Amygdala (tissue), 56 donors: ENCODE measurements around the gene SNX10.

ENCODE experiments used
- DNase-seq, 56 donors: peaks; one replicate each; lab custom pipeline; 2025; lab: John Stamatoyannopoulos, UW

The SNX10 gene

GRCh38 chr7:26295586-26295985 is 3.9 kb downstream of the SNX10 start:
- DNase-seq = no peak

GRCh38 chr7:26298472-26299058 is 6.9 kb downstream of the SNX10 start:
- peak in 1 of 56 donors; percentile 6 for DNase-seq

- no peak for DNase-seq
Measured at GRCh38 chr7:26305090-26305868, 13.6 kb downstream of the SNX10 start.

- no peak for DNase-seq
Measured at GRCh38 chr7:26305869-26306665, 14.4 kb downstream of the SNX10 start.

GRCh38 chr7:26306790-26307189 is 15.1 kb downstream of the SNX10 start:
- no peak for DNase-seq

- peak in 2 of 56 donors; percentile 4 to 39 for DNase-seq
Measured at GRCh38 chr7:26307226-26307625, 15.6 kb downstream of the SNX10 start.

GRCh38 chr7:26307791-26308190 is 16.1 kb downstream of the SNX10 start:
- DNase-seq = no peak

- no peak for DNase-seq
Measured at GRCh38 chr7:26308551-26308950, 16.9 kb downstream of the SNX10 start.

GRCh38 chr7:26309089-26309488 is 17.4 kb downstream of the SNX10 start:
- no peak for DNase-seq

GRCh38 chr7:26311798-26312197 is 20.1 kb downstream of the SNX10 start:
- no peak for DNase-seq

- DNase-seq = no peak
Measured at GRCh38 chr7:26317211-26317610, 25.5 kb downstream of the SNX10 start.

- no peak for DNase-seq
Measured at GRCh38 chr7:26318921-26319320, 27.3 kb downstream of the SNX10 start.

GRCh38 chr7:26319636-26320035 is 28.0 kb downstream of the SNX10 start:
- DNase-seq = no peak

GRCh38 chr7:26320878-26321277 is 29.2 kb downstream of the SNX10 start:
- DNase-seq = no peak

GRCh38 chr7:26321435-26321834 is 29.8 kb downstream of the SNX10 start:
- no peak for DNase-seq

- DNase-seq = no peak
Measured at GRCh38 chr7:26326211-26326610, 34.5 kb downstream of the SNX10 start.

GRCh38 chr7:26328498-26329390 is 37.1 kb downstream of the SNX10 start:
- no peak for DNase-seq

- peak in 2 of 56 donors; percentile 11 for DNase-seq
Measured at GRCh38 chr7:26329520-26330255, 38.0 kb downstream of the SNX10 start.

- no peak for DNase-seq
Measured at GRCh38 chr7:26331113-26331512, 39.5 kb downstream of the SNX10 start.

GRCh38 chr7:26331789-26332188 is 40.1 kb downstream of the SNX10 start:
- no peak for DNase-seq
